Dermis blood vessel endothelial cell (primary cell): ENCODE results near the gene PABPC3. TPM values are rescaled to one million over a fixed set of nuclear protein-coding genes. Genes with fewer than 3 reads are reported as not detected.

Experiments
- DNase-seq: peaks from one replicate; pipeline ENCODE4 v3.0.0; 2010
- total RNA-seq: library from RNA; depleted of rRNA; stranded (reverse); fragments of >200 nt; gene quantifications from 2 replicates; pipeline ENCODE4 v1.2.3, GENCODE V29; 2014

PABPC3 gene
- under 0.01 and 0.14 TPM in 2 replicates for total RNA-seq

GRCh38 chr13:25095851-25096453 is at the start of gene PABPC3:
PABPC3 (plus strand) TSS chr13:25096136; CDS start chr13:25096199, 63 bp downstream.
- no peak for DNase-seq

DNA sequence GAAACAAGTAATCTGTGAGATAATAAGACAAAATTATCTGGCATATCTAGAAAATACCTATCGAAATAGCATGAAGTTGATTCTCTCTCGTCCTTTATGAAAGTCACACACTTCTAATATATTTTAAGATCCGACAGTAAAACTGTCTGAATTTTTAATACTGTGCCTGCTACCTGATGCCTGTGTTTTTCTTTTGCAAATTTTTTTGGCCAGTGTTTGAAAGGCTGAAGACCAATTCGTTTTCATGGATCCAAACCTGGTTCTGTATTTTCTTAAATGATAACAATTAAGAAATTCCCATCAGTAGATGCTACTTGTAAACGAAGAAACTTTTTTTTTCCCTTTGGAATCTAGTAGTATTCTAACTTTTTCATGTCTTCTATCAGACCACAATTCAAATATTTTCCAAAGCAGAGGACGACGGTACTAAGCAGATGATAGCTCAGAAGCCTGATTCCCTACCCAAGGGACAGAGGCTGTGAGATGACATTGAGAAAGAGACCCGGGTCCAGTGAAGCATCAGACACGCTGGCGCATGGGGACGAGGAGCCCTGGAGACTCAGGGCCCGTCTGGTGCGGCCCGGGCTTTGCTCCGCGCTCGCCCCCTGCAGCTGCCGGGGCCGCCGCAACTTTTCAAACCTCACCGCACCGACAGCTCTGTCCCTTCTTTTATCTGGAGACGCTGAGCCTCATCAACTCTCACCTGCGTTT is 49.5 kb upstream of the PABPC3 start:
- no peak for DNase-seq

DNA sequence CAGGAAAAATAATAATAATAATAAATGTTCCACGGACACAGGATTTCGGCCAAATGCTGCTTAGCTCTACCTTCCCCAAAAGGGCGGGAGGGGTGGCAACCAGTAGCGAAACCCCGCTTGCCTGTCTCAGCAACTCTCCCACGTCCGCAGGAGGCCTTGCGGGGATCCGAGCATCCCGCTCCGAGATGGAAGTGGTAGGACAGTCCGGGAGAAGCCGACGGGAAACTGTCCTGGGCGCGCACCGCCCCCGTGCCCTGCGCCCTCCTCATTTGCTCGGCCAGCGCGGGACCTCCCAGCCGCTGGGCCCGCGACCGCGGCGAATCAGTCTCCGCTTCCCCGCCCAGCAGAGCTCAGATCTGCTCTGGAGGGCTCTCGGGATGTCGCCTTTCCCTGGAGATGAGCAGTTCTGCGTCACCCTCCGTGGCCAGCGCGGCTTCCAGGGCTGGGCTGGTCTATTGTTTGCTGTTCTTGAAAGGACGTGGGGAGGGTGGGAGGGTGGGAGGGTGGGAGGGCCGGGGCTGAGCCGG is 48.9 kb upstream of the PABPC3 start:
- peak; percentile 2 for DNase-seq

- DNase-seq: no peak
Observed at GRCh38 chr13:25051065-25051464, 44.9 kb upstream of the PABPC3 start.

- DNase-seq: no peak
Observed at GRCh38 chr13:25059166-25059565, 36.8 kb upstream of the PABPC3 start.

- no peak for DNase-seq
Observed at GRCh38 chr13:25059958-25060357, 36.0 kb upstream of the PABPC3 start.

- no peak for DNase-seq
Observed at GRCh38 chr13:25062479-25062878, 33.5 kb upstream of the PABPC3 start.

DNA sequence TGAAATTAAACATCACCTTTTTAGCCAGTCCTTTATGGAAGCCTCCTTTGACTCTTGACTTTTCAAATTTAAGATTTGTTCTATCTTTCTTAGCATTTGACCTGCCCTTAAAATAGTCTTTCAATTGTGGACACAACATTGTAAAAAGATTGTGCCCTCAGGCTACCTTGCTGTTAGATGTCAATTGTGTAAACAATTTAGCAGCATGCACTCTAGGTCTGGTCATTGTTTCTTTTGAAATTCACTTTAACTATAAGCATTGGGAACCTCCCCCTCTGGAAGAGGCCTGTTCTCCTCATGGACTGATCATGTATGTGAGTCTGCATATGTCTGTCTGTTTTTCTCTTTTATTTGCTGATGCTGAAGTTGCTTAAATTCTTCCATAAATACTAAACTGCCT is 31.5 kb upstream of the PABPC3 start:
- no peak for DNase-seq

DNA sequence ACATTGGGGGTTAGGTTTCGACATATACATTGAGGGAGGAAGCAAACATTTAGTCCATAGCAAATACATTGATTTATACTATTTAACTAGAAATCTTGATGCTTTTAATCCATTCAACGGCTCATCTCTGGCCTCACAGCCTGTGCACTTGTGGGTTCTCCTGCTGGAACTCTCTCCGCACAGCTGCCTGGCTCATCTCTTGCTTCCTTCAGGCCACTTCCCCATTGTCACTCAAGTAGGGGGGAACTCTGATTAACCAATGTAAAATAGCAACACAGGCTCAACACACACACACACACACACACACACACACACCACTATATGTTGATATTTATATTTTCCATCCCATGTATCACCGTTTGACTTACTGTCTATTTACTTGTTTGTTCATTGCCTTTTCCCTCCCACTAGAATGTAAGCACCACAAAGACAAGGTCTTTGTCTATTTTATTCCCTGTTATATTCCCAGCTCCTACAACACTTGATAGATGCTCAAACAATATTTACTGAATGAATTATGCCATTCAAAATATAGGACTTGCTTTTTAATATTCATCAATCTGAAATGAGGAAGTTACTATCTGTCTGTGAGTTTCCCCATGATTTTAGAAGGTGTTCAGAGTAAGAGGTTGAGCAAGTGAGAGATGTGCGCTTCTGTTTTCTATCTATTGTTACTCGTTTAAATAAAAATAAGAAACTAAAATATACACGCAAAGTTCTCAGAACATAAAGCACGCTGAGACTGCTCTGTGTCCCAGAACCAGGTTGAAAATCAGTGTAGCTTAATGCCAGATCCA is 29.8 kb upstream of the PABPC3 start:
- no peak for DNase-seq

GRCh38 chr13:25067064-25067463 is 28.9 kb upstream of the PABPC3 start:
- DNase-seq: peak; percentile 4

GRCh38 chr13:25068810-25069209 is 27.1 kb upstream of the PABPC3 start:
- DNase-seq: no peak

- DNase-seq: no peak
Observed at GRCh38 chr13:25069236-25069635, 26.7 kb upstream of the PABPC3 start.

GRCh38 chr13:25069911-25070310 is 26.0 kb upstream of the PABPC3 start:
- DNase-seq: no peak

DNA sequence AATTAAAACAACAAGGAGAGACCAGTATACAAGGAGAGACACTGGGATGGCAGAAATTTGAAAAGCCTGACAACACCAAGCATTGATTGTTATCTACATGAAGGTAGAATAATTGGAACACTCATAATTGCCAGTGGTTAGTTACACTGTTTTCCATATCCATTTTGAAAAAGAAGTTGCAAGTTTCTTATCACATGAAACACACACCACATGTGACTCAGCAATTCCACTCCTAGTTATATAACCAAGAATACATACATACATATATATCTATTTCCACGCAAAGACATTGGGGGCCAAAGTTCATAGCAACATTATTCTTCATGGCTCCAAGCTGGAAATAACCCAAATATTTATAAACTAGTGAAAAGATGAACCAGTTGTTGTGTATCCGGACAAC is 15.2 kb upstream of the PABPC3 start:
- no peak for DNase-seq

DNA sequence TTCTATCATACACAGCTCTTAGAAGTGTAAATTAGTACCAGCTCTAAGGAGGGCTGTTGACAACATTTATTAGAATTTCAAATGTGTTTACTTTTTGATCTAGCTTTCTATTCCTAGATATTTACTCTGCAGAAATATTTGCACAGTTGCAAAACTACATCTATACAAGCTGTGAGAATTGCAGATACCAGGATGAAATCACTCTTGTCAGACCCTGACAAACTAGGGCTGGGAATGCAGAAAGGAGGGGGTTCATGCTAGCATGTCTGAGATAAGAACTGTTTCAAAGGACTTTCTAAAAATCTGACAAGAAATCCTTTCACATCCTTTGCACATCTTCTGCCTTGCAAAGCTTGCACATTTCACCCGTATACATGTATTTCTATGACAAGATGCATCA is 11.8 kb upstream of the PABPC3 start:
- DNase-seq: no peak

GRCh38 chr13:25085125-25085742 is 10.7 kb upstream of the PABPC3 start:
- DNase-seq: peak; percentile 60

- DNase-seq: no peak
Observed at GRCh38 chr13:25088562-25089221, 7.2 kb upstream of the PABPC3 start.

- no peak for DNase-seq
Observed at GRCh38 chr13:25097426-25097825, 1.5 kb downstream of the PABPC3 start.

GRCh38 chr13:25103711-25104110 is 7.8 kb downstream of the PABPC3 start:
- no peak for DNase-seq

DNA sequence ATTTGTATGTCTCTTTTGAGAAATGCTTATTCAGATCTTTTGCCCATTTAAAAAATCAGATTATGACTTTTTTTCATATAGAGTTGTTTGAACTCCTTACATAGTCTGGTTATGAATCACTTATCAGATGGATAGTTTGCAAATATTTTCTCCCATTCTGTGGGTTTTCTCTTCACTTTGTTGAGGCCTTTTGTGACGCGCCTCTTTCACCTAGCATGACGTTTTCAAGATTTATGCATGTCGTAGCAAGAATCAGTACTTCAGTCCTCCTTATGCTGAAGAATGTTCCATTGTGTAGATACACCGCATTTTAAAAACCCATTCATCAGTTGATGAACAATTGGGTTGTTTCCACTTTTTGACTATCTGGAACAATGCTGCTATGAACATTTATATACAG is 13.4 kb downstream of the PABPC3 start:
- no peak for DNase-seq

GRCh38 chr13:25110956-25111584 is 15.1 kb downstream of the PABPC3 start:
- DNase-seq: no peak

DNA sequence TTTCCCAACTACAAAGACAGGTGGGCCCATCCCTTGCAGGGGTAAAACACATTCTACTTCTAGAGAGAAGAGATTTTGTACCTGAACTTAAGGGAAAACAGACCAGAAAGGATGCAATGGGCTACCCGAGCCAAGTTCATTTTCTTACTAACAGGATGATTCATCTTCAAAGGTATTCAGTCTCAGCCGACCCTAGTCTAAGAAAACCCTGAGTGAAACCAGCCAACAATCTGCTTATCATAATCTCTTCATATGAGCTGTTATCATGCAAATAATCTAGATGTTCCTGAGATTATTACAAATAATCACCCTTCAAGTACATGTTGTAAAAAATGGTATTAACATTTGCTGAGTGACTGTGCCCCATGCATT is 15.6 kb downstream of the PABPC3 start:
- DNase-seq: no peak
